Measurements from ENCODE around the gene CAMK1D.

DNA sequence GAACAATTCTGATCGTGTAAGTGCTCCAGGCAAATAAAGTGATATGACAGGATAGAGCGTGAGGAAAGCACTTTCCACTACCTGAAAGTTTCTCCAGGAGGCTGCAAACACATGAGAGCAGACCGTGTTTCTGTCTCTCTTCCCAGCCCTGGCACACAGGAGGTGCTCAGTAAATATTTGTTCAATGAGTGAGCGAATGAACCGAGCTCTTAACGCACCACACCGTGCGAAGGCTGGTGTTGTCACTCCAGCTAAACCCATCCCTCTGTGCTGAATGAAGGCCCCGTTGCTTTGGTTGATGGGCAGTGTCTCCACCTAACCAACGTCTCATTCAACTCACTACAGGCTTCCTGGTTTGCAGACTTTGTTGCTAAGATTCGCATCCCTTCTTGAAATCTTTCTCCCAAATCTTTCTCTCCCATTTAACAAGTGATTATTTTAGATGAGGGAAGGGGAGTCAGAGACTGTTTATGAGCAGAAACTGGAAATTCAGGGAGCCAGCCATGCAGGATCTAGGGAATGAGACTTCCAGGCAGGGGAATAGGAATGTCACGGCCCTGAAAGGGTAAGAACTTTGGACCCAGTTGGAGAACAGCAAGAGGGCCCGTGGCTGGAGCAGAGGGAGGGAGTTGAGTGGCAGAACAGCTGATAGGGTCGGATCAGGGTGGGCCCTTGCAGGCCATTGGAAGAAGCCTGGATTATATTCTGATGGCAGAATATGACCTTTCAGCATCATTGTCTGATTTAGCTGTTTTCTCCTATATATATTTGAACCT, 282.6 kb downstream of the CAMK1D start:
- TF ChIP-seq ETV6 (conservative IDR thresholded peaks at IDR 0.05 in 1 of 2, IDR thresholded peaks at IDR 0.05 in 1 of 2; ENCODE audit: borderline replicate concordance in 1 of 2, low read depth in 1 of 2), result no peak
- no peak for TF ChIP-seq EP300 (IDR thresholded peaks at IDR 0.05; ENCODE audit: borderline replicate concordance in 1 of 2, control insufficient read depth in 1 of 2, low read depth in 2 of 2, low read length in 2 of 2)
- TF ChIP-seq CTCF (IDR thresholded peaks at IDR 0.05 in 2 of 3, conservative IDR thresholded peaks at IDR 0.05 in 1 of 3; ENCODE audit: control insufficient read depth in 2 of 3, extremely low read depth in 1 of 3, insufficient read depth in 1 of 3, low read depth in 3 of 3, low read length in 3 of 3), result no peak

Measured in GM12878 (cell line).